ENCODE data around the gene MPHOSPH10.

DNA sequence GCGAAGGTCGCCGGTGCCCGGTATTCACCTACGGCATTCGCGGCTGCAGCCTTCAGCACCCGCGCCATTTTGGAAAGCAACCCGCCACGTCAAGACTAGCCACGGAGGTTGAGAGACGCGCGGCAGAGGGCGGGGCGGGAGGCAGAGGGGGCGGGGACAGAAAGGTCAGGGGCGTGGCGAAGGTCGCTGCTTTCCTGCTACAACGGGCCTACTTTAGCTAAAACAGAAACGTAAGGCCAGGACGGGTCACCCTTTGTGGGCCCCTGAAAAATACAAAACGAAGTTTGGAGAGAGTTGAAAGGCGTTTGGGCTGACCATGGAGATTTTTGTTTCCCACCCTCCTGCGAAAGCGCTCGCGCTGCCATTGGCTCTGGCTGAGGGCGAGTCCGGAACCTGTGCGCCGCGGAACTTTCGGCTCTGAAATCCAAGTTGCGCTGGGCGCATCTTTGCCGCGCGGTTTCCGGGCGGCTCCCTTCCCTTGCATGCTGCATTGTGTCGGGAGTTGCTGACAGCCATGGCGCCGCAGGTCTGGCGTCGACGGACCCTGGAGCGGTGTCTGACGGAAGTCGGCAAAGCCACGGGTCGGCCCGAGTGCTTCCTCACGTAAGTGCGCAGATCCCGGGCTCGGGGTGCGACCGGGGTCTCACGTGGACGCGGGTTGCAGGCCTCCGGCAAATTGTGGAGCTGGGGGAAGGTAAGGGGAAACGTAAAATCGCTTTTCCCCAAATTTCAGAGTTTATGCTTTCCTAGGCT lies at the start of gene MPHOSPH10, which contains the start of gene MCEE:
- TF ChIP-seq, protein P1, sequence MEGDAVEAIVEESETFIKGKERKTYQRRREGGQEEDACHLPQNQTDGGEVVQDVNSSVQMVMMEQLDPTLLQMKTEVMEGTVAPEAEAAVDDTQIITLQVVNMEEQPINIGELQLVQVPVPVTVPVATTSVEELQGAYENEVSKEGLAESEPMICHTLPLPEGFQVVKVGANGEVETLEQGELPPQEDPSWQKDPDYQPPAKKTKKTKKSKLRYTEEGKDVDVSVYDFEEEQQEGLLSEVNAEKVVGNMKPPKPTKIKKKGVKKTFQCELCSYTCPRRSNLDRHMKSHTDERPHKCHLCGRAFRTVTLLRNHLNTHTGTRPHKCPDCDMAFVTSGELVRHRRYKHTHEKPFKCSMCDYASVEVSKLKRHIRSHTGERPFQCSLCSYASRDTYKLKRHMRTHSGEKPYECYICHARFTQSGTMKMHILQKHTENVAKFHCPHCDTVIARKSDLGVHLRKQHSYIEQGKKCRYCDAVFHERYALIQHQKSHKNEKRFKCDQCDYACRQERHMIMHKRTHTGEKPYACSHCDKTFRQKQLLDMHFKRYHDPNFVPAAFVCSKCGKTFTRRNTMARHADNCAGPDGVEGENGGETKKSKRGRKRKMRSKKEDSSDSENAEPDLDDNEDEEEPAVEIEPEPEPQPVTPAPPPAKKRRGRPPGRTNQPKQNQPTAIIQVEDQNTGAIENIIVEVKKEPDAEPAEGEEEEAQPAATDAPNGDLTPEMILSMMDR (IDR thresholded peaks at IDR 0.05) = no peak
- peak in 1 of 2 donors; percentile 31 for TF ChIP-seq POLR2A (IDR thresholded peaks at IDR 0.05)
